ENCODE results near the gene BCAN.

DNA sequence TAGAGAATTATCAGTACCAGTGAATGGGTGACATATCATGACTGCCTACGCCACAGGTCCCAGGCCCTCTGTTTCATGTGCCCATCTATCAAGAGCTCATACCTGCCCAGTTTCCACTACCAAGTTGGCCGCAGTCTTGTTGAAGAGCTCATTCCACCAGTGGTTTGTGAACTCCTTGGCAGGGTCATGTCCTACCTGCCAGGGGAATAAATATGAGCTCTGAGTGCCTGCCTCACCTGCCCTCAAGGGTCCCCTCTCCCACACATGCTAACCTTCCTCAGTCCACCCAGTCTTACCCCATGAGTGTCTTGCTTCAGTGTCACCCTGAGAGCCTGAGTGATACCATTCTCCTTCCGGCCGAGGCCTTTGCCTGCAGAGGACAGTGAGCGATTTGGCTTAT is 43.8 kb upstream of the BCAN start:
- TF ChIP-seq CTCF (IDR thresholded peaks at IDR 0.05) (no peak), POLR2A (IDR thresholded peaks at IDR 0.05) (no peak)

Data from adrenal gland (tissue), 5 donors.